ENCODE data around the gene TRIML1. TPM values are rescaled to one million over a fixed set of nuclear protein-coding genes. Genes with fewer than 3 reads are reported as not detected.

Gene TRIML1
- polyA plus RNA-seq, 1 donor from 2014 or later, result not detected

DNA sequence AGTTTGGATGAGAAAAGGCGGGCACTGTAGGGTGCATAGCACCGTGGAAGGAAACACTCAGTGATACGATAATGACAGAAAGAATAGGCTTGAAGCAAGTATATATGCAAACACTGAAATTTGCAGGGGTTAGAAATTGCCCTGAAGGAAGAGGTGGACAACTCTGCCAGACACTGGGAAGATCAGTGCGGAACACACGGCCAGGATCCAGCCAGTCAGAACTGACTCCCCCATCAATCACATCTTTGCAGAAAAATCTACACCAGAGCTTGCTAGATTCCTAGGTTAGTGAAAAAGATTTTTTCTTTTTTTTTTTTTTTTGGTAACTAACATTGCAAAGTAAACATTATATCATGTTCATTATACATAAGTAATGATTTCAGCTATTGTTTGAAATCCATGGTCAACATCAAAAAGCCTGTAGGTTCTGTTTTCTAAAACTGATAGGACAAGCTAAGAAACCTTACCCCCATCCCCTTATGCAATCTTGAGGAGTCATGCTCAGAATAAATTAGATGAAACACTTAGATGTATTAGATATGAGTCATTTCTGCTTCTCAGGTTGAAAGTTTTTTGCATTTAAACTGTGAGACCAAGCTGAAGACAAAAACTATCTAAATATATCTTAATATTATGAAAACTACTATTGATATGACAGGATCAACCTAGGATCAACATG, 38.9 kb downstream of the TRIML1 start:
- Histone ChIP-seq H3K79me2 (replicated peaks; ENCODE audit: insufficient read depth, low read length) (no peaks in the 10 kb centered on the region), H4K20me1 (ENCODE audit: insufficient read depth) (no peaks in the 10 kb centered on the region), H3F3A (ENCODE audit: insufficient read depth, low read length, poor library complexity, severe bottlenecking) (no peaks in the 10 kb centered on the region), H3K4me2 (ENCODE audit: low read length) (no peak overlapping the region), H3K27ac (ENCODE audit: low read length) (no peak overlapping the region), H3K4me3 (ENCODE audit: low read length) (no peak overlapping the region), H3K36me3 (ENCODE audit: insufficient read depth, low read length) (no peaks in the 10 kb centered on the region), H3K9me3 (ENCODE audit: low read length) (no peaks in the 10 kb centered on the region), H2AFZ (ENCODE audit: low read depth, low read length) (no peak overlapping the region), H3K9me2 (ENCODE audit: insufficient read depth, low read length) (no peaks in the 10 kb centered on the region), H3K27me3 (ENCODE audit: insufficient read depth, low read depth, low read length) (no peaks in the 10 kb centered on the region), H3K9ac (ENCODE audit: low read length) (no peak overlapping the region)
- no peak for TF ChIP-seq RAD21 (conservative IDR thresholded peaks at IDR 0.05)

DNA sequence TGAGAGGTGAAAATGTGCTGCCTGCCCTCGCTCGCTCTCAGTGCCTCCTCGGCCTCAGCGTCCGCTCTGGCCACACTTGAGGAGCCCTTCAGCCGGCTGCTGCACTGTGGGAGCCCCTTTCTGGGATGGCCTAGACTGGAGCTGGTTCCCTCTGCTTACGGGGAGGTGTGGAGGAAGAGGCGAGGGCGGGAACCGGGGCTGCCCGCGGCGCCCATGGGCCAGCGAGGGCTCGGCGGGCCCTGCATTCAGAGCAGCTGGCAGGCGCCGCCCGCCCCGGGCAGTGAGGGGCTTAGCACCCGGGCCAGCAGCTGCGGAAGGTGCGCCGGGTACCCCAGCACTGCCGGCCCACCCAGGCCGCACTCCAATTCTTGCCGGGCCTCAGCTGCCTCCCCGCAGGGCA, 39.6 kb downstream of the TRIML1 start:
- Histone ChIP-seq H2AFZ (ENCODE audit: low read depth, low read length) (no peak overlapping the region), H3F3A (ENCODE audit: insufficient read depth, low read length, poor library complexity, severe bottlenecking) (no peaks in the 10 kb centered on the region), H3K79me2 (replicated peaks; ENCODE audit: insufficient read depth, low read length) (no peaks in the 10 kb centered on the region), H3K9me2 (ENCODE audit: insufficient read depth, low read length) (no peaks in the 10 kb centered on the region), H3K27me3 (ENCODE audit: insufficient read depth, low read depth, low read length) (no peaks in the 10 kb centered on the region), H3K4me2 (ENCODE audit: low read length) (no peak overlapping the region), H3K4me3 (ENCODE audit: low read length) (no peak overlapping the region), H3K36me3 (ENCODE audit: insufficient read depth, low read length) (no peaks in the 10 kb centered on the region), H4K20me1 (ENCODE audit: insufficient read depth) (no peaks in the 10 kb centered on the region), H3K27ac (ENCODE audit: low read length) (no peak overlapping the region), H3K9me3 (ENCODE audit: low read length) (no peaks in the 10 kb centered on the region), H3K9ac (ENCODE audit: low read length) (no peak overlapping the region)
- TF ChIP-seq EP300 (conservative IDR thresholded peaks at IDR 0.05; ENCODE audit: poor library complexity, severe bottlenecking) (no peak), RAD21 (conservative IDR thresholded peaks at IDR 0.05) (no peak), POLR2AphosphoS5 (IDR thresholded peaks at IDR 0.05) (no peak), SMC3 (conservative IDR thresholded peaks at IDR 0.05; ENCODE audit: poor library complexity) (no peak), MXI1 (conservative IDR thresholded peaks at IDR 0.05; ENCODE audit: poor library complexity, severe bottlenecking) (no peak), EZH2 (IDR thresholded peaks at IDR 0.05; ENCODE audit: borderline replicate concordance, insufficient read depth, low read length, poor library complexity, severe bottlenecking) (no peak), TAF1 (IDR thresholded peaks at IDR 0.05; ENCODE audit: low read depth) (no peak)
- TF ChIP-seq, protein P1, sequence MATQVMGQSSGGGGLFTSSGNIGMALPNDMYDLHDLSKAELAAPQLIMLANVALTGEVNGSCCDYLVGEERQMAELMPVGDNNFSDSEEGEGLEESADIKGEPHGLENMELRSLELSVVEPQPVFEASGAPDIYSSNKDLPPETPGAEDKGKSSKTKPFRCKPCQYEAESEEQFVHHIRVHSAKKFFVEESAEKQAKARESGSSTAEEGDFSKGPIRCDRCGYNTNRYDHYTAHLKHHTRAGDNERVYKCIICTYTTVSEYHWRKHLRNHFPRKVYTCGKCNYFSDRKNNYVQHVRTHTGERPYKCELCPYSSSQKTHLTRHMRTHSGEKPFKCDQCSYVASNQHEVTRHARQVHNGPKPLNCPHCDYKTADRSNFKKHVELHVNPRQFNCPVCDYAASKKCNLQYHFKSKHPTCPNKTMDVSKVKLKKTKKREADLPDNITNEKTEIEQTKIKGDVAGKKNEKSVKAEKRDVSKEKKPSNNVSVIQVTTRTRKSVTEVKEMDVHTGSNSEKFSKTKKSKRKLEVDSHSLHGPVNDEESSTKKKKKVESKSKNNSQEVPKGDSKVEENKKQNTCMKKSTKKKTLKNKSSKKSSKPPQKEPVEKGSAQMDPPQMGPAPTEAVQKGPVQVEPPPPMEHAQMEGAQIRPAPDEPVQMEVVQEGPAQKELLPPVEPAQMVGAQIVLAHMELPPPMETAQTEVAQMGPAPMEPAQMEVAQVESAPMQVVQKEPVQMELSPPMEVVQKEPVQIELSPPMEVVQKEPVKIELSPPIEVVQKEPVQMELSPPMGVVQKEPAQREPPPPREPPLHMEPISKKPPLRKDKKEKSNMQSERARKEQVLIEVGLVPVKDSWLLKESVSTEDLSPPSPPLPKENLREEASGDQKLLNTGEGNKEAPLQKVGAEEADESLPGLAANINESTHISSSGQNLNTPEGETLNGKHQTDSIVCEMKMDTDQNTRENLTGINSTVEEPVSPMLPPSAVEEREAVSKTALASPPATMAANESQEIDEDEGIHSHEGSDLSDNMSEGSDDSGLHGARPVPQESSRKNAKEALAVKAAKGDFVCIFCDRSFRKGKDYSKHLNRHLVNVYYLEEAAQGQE (IDR thresholded peaks at IDR 0.05; ENCODE audit: borderline replicate concordance), result no peak
- TF ChIP-seq, protein P2, sequence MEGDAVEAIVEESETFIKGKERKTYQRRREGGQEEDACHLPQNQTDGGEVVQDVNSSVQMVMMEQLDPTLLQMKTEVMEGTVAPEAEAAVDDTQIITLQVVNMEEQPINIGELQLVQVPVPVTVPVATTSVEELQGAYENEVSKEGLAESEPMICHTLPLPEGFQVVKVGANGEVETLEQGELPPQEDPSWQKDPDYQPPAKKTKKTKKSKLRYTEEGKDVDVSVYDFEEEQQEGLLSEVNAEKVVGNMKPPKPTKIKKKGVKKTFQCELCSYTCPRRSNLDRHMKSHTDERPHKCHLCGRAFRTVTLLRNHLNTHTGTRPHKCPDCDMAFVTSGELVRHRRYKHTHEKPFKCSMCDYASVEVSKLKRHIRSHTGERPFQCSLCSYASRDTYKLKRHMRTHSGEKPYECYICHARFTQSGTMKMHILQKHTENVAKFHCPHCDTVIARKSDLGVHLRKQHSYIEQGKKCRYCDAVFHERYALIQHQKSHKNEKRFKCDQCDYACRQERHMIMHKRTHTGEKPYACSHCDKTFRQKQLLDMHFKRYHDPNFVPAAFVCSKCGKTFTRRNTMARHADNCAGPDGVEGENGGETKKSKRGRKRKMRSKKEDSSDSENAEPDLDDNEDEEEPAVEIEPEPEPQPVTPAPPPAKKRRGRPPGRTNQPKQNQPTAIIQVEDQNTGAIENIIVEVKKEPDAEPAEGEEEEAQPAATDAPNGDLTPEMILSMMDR (IDR thresholded peaks at IDR 0.05; ENCODE audit: poor library complexity, severe bottlenecking), result no peak

Data from neural cell (in vitro differentiated cells).